Natural killer cell (primary cell): ENCODE results near the gene ZSWIM6. TPM values are rescaled to one million over a fixed set of nuclear protein-coding genes. Genes with fewer than 3 reads are reported as not detected.

ENCODE experiments used
- ATAC-seq, 3 donors: fragments of 150-1000 bp in 2 of 3; fragments of 200-7000 bp in 1 of 3; cut with Tn5 transposase; 1 replicate in 1 of 3; 2 replicates in 2 of 3; pipeline ENCODE4 v1.10.0; 2021; ENCODE audit warnings: mild to moderate bottlenecking in 2 of 3, moderate library complexity in 2 of 3
- DNase-seq, 2 donors: peaks; one replicate each; pipeline versions ENCODE4 v3.0.0 to v3.0.0-alpha.2; 2013 to 2021; ENCODE audit warnings: mixed read lengths in 1 of 2
- H3K27ac ChIP-seq: one replicate; pipeline ENCODE4 v1.5.1; 2013; ENCODE audit warnings: mild to moderate bottlenecking, low read length
- H3K27me3 ChIP-seq: one replicate; pipeline ENCODE4 v1.6.1; 2013; ENCODE audit warnings: low read length; ENCODE audit not compliant: control insufficient read depth, insufficient read depth
- H3K36me3 ChIP-seq: one replicate; pipeline ENCODE4 v1.6.1; 2013; ENCODE audit warnings: low read length; ENCODE audit not compliant: control insufficient read depth, insufficient read depth
- H3K4me1 ChIP-seq: one replicate; pipeline ENCODE4 v1.6.1; 2013; ENCODE audit warnings: low read length; ENCODE audit not compliant: control insufficient read depth, insufficient read depth
- H3K4me3 ChIP-seq: one replicate; pipeline ENCODE4 v1.5.1; 2013; ENCODE audit warnings: low read length
- H3K9me3 ChIP-seq: one replicate; pipeline ENCODE4 v1.6.1; 2013; ENCODE audit warnings: low read length; ENCODE audit not compliant: control insufficient read depth, insufficient read depth
- H3K27ac Mint-ChIP-seq, 2 donors: one replicate each; pipeline ENCODE4 v1.8.0; 2022; ENCODE audit warnings: mild to moderate bottlenecking in 2 of 2, mixed read lengths in 2 of 2, moderate library complexity in 1 of 2
- H3K27me3 Mint-ChIP-seq, 2 donors: one replicate each; pipeline ENCODE4 v1.8.0; 2022; ENCODE audit warnings: low read depth in 2 of 2, mixed read lengths in 2 of 2
- H3K36me3 Mint-ChIP-seq: one replicate; pipeline ENCODE4 v1.8.0; 2022; ENCODE audit warnings: mixed read lengths
- H3K4me1 Mint-ChIP-seq, 2 donors: one replicate each; pipeline ENCODE4 v1.8.0; 2022; ENCODE audit warnings: mixed read lengths in 2 of 2
- H3K4me3 Mint-ChIP-seq: one replicate; pipeline ENCODE4 v1.8.0; 2022; ENCODE audit warnings: mild to moderate bottlenecking, moderate library complexity, mixed read lengths
- H3K9me3 Mint-ChIP-seq, 2 donors: one replicate each; pipeline ENCODE4 v1.8.0; 2022; ENCODE audit warnings: mixed read lengths in 2 of 2
- CTCF ChIP-seq: fragments of 200-600 bp; IDR thresholded peaks from one replicate; pipeline ENCODE4 v1.8.0; 2022; ENCODE audit warnings: antibody characterized with exemption
- WGBS: methylation state at CpG from one replicate; pipeline ENCODE4 v1.1.7; 2013; ENCODE audit warnings: missing lambda C conversion rate; ENCODE audit not compliant: insufficient coverage; 5-methylcytosine and 5-hydroxymethylcytosine counted together
- intact Hi-C: fragments of 100-400 bp; cut with micrococcal nuclease; formaldehyde crosslinking; loops from one replicate; pipeline ENCODE4 v1.14.2; 2022
- total RNA-seq, 4 donors: library from RNA; stranded (reverse); fragments of 120-200 nt in 1 of 4; gene quantifications; one replicate each; pipeline versions ENCODE4 v1.2.3 to v1.2.4, GENCODE V29; 2013 to 2022

ZSWIM6 gene
- total RNA-seq, 3 donors from 2014 or later (not counting 1 experiment from before 2014, with no cell fraction given), result 8.7 to 11.4 (median 10.5) TPM

GRCh38 chr5:61293873-61294272 lies 38.2 kb upstream of the ZSWIM6 start:
- Mint-ChIP-seq H3K4me1 (no peaks in the 10 kb centered on the region), H3K4me3 (no peak overlapping the region), H3K27ac (no peak overlapping the region), H3K27me3 (peaks cover 0 to 2% of the 10 kb centered on the region in 2 donors), H3K9me3 (no peaks in the 10 kb centered on the region), H3K36me3 (no peaks in the 10 kb centered on the region)
- Histone ChIP-seq H3K27ac (no peak overlapping the region), H3K36me3 (no peaks in the 10 kb centered on the region), H3K27me3 (no peaks in the 10 kb centered on the region), H3K4me3 (no peak overlapping the region), H3K9me3 (no peaks in the 10 kb centered on the region), H3K4me1 (no peaks in the 10 kb centered on the region)
- ATAC-seq (no peak), DNase-seq (no peak)
- intact Hi-C loops, result no loop called here
- WGBS, result 87% methylated on average over 5 of the region's 5 CpGs
- no peak for TF ChIP-seq CTCF

GRCh38 chr5:61295365-61295764 lies 36.7 kb upstream of the ZSWIM6 start:
- DNase-seq, result no peak
- Mint-ChIP-seq H3K27me3 (peaks cover 0 to 2% of the 10 kb centered on the region in 2 donors), H3K9me3 (no peaks in the 10 kb centered on the region), H3K4me3 (no peak overlapping the region), H3K4me1 (no peaks in the 10 kb centered on the region), H3K36me3 (no peaks in the 10 kb centered on the region), H3K27ac (no peak overlapping the region)
- Histone ChIP-seq H3K36me3 (no peaks in the 10 kb centered on the region), H3K4me1 (no peaks in the 10 kb centered on the region), H3K9me3 (no peaks in the 10 kb centered on the region), H3K27ac (no peak overlapping the region), H3K27me3 (no peaks in the 10 kb centered on the region), H3K4me3 (no peak overlapping the region)
- ATAC-seq, result no peak
- WGBS, result 56% methylated on average over 2 of the region's 2 CpGs
- TF ChIP-seq CTCF, result no peak
- intact Hi-C loops, result no loop called here

- Mint-ChIP-seq H3K36me3 (no peaks in the 10 kb centered on the region), H3K27ac (no peak overlapping the region), H3K4me3 (no peak overlapping the region), H3K27me3 (peaks cover 0 to 2% of the 10 kb centered on the region in 2 donors), H3K4me1 (no peaks in the 10 kb centered on the region), H3K9me3 (no peaks in the 10 kb centered on the region)
- 68% methylated on average over 3 of the region's 3 CpGs for WGBS
- Histone ChIP-seq H3K27ac (no peak overlapping the region), H3K36me3 (no peaks in the 10 kb centered on the region), H3K4me3 (no peak overlapping the region), H3K4me1 (no peaks in the 10 kb centered on the region), H3K27me3 (no peaks in the 10 kb centered on the region), H3K9me3 (no peaks in the 10 kb centered on the region)
- ATAC-seq, result no peak
- intact Hi-C loops, result no loop called here
- TF ChIP-seq CTCF, result no peak
- DNase-seq, result no peak
These were observed 34.0 kb upstream of the ZSWIM6 start for GRCh38 chr5:61298066-61298465.

- no peak for TF ChIP-seq CTCF
- H3K27ac Mint-ChIP-seq, result no peak overlapping the region
- no peaks in the 10 kb centered on the region for H3K36me3 Mint-ChIP-seq
- no peaks in the 10 kb centered on the region for H3K4me1 Mint-ChIP-seq
- DNase-seq, result no peak
- Histone ChIP-seq H3K9me3 (no peaks in the 10 kb centered on the region), H3K27ac (no peak overlapping the region), H3K27me3 (no peaks in the 10 kb centered on the region), H3K4me3 (no peak overlapping the region), H3K4me1 (no peaks in the 10 kb centered on the region), H3K36me3 (no peaks in the 10 kb centered on the region)
- 91% methylated on average over 6 of the region's 6 CpGs for WGBS
- no peak overlapping the region for H3K4me3 Mint-ChIP-seq
- intact Hi-C loops, result no loop called here
- no peak for ATAC-seq
- no peaks in the 10 kb centered on the region for H3K9me3 Mint-ChIP-seq
- peaks cover 0 to 2% of the 10 kb centered on the region in 2 donors for H3K27me3 Mint-ChIP-seq
These were observed 33.5 kb upstream of the ZSWIM6 start for GRCh38 chr5:61298580-61298979.
